NCI-H510A (cell line): ENCODE results near the gene SBF2.
"Not testable (repeated sequence)": the region's sequence is repeated elsewhere in the genome, so short reads cannot be mapped to it uniquely, and the experiment has no call there.

Experiments
- DNase-seq: peaks from one replicate; lab custom pipeline; 2025; lab: John Stamatoyannopoulos, UW

The SBF2 gene

GRCh38 chr11:9900253-9900652, 393.8 kb downstream of the SBF2 start:
- not testable (repeated sequence) for DNase-seq

- DNase-seq: no peak
Observed at GRCh38 chr11:9899676-9900075, 394.3 kb downstream of the SBF2 start.

- DNase-seq: no peak
Observed at GRCh38 chr11:9896902-9897301, 397.1 kb downstream of the SBF2 start.

GRCh38 chr11:9895006-9895405, 399.0 kb downstream of the SBF2 start:
- no peak for DNase-seq

GRCh38 chr11:9893474-9893873, 400.5 kb downstream of the SBF2 start:
- DNase-seq: no peak

- no peak for DNase-seq
Observed at GRCh38 chr11:9888938-9889337, 405.1 kb downstream of the SBF2 start.

GRCh38 chr11:9887472-9887871, 406.5 kb downstream of the SBF2 start:
- DNase-seq: no peak

GRCh38 chr11:9886595-9886994, 407.4 kb downstream of the SBF2 start:
- no peak for DNase-seq

- no peak for DNase-seq
Observed at GRCh38 chr11:9884601-9885000, 409.4 kb downstream of the SBF2 start.

GRCh38 chr11:9880657-9881056, 413.4 kb downstream of the SBF2 start:
- no peak for DNase-seq

- DNase-seq: no peak
Observed at GRCh38 chr11:9878936-9879335, 415.1 kb downstream of the SBF2 start.

GRCh38 chr11:9876331-9876730, 417.7 kb downstream of the SBF2 start:
- DNase-seq: no peak

- DNase-seq: no peak
Observed at GRCh38 chr11:9875862-9876261, 418.2 kb downstream of the SBF2 start.

GRCh38 chr11:9875399-9875798, 418.6 kb downstream of the SBF2 start:
- no peak for DNase-seq

- DNase-seq: no peak
Observed at GRCh38 chr11:9874466-9874865, 419.6 kb downstream of the SBF2 start.

- DNase-seq: no peak
Observed at GRCh38 chr11:9868641-9869040, 425.4 kb downstream of the SBF2 start.

GRCh38 chr11:9862981-9863380, 431.0 kb downstream of the SBF2 start:
- DNase-seq: no peak

- DNase-seq: no peak
Observed at GRCh38 chr11:9861860-9862725, 431.9 kb downstream of the SBF2 start.

- no peak for DNase-seq
Observed at GRCh38 chr11:9859554-9860305, 434.3 kb downstream of the SBF2 start.

- DNase-seq: no peak
Observed at GRCh38 chr11:9858822-9859221, 435.2 kb downstream of the SBF2 start.

GRCh38 chr11:9858218-9858617, 435.8 kb downstream of the SBF2 start:
- DNase-seq: no peak

- DNase-seq: no peak
Observed at GRCh38 chr11:9855579-9856287, 438.3 kb downstream of the SBF2 start.
